Uterus (tissue), 4 donors: ENCODE measurements around the gene LAT. TPM values are rescaled to one million over a fixed set of nuclear protein-coding genes. Genes with fewer than 3 reads are reported as not detected.
"Not testable (repeated sequence)": the region's sequence is repeated elsewhere in the genome, so short reads cannot be mapped to it uniquely, and the experiment has no call there.

Experiments used
- DNase-seq, 2 donors: peaks; one replicate each; pipeline ENCODE4 v3.0.0-alpha.2; 2019 to 2020
- H3K27ac ChIP-seq, 2 donors: fragments of 200-600 bp; sonication (generic); 1 replicate in 1 of 2; 2 replicates in 1 of 2; pipeline ENCODE4 v1.5.1; 2016 to 2018
- H3K27me3 ChIP-seq, 2 donors: fragments of 200-600 bp; sonication (generic); one replicate each; pipeline ENCODE4 v1.5.1; 2018 to 2019; ENCODE audit warnings: control low read depth in 1 of 2
- H3K36me3 ChIP-seq, 2 donors: fragments of 200-600 bp; sonication (generic); one replicate each; pipeline ENCODE4 v1.5.1; 2019; ENCODE audit warnings: control low read depth in 1 of 2
- H3K4me1 ChIP-seq, 2 donors: fragments of 200-600 bp; sonication (generic); one replicate each; pipeline ENCODE4 v1.5.1; 2018 to 2019; ENCODE audit warnings: control low read depth in 1 of 2
- H3K4me3 ChIP-seq, 2 donors: fragments of 200-600 bp; sonication (generic); 1 replicate in 1 of 2; 2 replicates in 1 of 2; pipeline ENCODE4 v1.5.1; 2018 to 2019; ENCODE audit warnings: mild to moderate bottlenecking in 1 of 2
- H3K9me3 ChIP-seq, 2 donors: fragments of 200-600 bp; sonication (generic); one replicate each; pipeline ENCODE4 v1.5.1; 2019; ENCODE audit warnings: control low read depth in 1 of 2
- CTCF ChIP-seq, 4 experiments: fragments of 200-600 bp in 2 of 4; fragments of 450-650 bp in 2 of 4; sonication (generic) in 2 of 4; IDR thresholded peaks; one replicate each; pipeline ENCODE4 v1.5.1; 2016 to 2019; ENCODE audit warnings: antibody characterized with exemption in 4 of 4, mild to moderate bottlenecking in 2 of 4, moderate library complexity in 1 of 4
- POLR2A ChIP-seq, 2 donors: fragments of 450-650 bp; IDR thresholded peaks; one replicate each; pipeline ENCODE4 v1.6.1; 2016; ENCODE audit warnings: antibody characterized with exemption in 2 of 2, mild to moderate bottlenecking in 1 of 2, moderate library complexity in 1 of 2
- intact Hi-C: fragments of 100-400 bp; cut with DNase I; formaldehyde crosslinking; loops from one replicate; pipeline ENCODE4 v1.15.1; 2023; ENCODE audit warnings: low total_unique reads
- total RNA-seq, 4 donors: library from RNA; depleted of rRNA in 3 of 4; stranded (reverse); fragments of >200 nt in 3 of 4; gene quantifications; one replicate each; pipeline versions ENCODE4 v1.1.0 to v1.2.4, GENCODE V29; 2014 to 2023
- donor health status: DM: yes; HTN: yes; CAD: no.

Gene LAT
- total RNA-seq, 4 donors from 2014 or later, result 0.97 to 12.6 (median 3.0) TPM

DNA sequence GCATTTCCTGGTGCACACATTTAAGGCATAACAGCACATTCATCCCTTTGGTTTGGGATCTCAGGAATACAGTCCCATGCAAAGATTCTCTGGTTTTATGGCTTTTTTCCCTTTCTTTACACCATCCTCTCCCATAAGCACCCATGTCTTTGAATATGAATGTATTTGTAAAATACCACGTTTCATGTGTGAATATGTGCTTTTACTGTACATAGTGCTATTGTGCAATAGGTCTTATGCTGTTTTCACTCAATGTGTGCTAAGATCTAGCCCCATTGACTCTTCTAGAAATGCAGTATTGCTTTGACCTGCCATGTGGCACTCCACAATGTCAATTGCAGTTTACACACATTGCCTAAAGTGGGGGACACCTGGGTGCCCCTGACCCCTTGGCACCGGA is 20.4 kb upstream of the LAT start:
- no peak overlapping the region for H3K27ac ChIP-seq
- no peaks in the 10 kb centered on the region for H3K36me3 ChIP-seq
- intact Hi-C loops, result no loop called here
- no peaks in the 10 kb centered on the region for H3K27me3 ChIP-seq
- no peak for DNase-seq
- H3K4me1 ChIP-seq, result no peaks in the 10 kb centered on the region
- TF ChIP-seq CTCF (IDR thresholded peaks at IDR 0.05), result no peak
- no peak for TF ChIP-seq POLR2A (IDR thresholded peaks at IDR 0.05)
- no peaks in the 10 kb centered on the region for H3K9me3 ChIP-seq
- H3K4me3 ChIP-seq, result no peak overlapping the region

DNA sequence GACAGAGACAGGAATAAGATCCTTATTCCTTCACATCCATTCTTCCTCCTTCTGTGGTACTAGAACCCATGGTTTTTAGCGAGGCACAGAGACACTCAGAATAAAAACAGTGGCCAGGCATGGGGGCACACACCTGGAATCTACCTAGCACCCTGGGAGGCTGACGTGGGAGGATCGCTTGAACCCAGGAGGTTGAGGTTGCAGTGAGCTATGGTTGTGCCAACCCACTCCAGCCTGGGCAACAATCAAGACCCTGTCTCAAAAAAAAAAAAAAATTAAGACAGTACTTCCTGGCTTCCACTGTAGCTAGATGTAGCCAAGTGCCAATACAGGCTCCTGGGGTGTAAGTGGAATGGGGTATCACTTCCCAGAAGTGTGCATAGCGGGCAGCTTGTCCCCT is 17.7 kb upstream of the LAT start:
- no peaks in the 10 kb centered on the region for H3K36me3 ChIP-seq
- no peak for DNase-seq
- TF ChIP-seq CTCF (IDR thresholded peaks at IDR 0.05) (no peak), POLR2A (IDR thresholded peaks at IDR 0.05) (no peak)
- intact Hi-C loops, result no loop called here
- H3K4me3 ChIP-seq, result no peak overlapping the region
- no peak overlapping the region for H3K27ac ChIP-seq
- no peaks in the 10 kb centered on the region for H3K27me3 ChIP-seq
- no peaks in the 10 kb centered on the region for H3K9me3 ChIP-seq
- no peaks in the 10 kb centered on the region for H3K4me1 ChIP-seq

DNA sequence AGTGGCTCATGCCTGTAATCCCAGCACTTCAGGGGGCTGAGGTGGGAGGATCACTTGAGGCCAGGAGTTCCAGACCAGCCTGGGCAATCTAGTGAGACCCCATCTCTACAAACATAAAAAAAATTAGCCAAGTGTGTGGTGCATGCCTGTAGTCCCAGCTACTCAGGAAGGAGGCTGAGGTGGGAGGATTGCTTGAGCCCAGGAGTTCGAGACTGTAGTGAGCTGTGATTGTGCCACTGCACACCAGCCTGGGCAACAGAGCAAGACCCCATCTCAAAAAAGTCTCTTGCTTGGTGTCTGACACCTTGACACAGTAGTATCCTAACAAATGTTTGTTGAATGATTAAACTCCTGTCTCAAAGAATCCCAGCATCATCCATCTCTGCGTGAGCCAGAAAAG is 15.2 kb upstream of the LAT start:
- DNase-seq, H3K27me3 ChIP-seq, H3K36me3 ChIP-seq, H3K4me1 ChIP-seq, H3K27ac ChIP-seq, H3K4me3 ChIP-seq, intact Hi-C loops, H3K9me3 ChIP-seq: not testable (repeated sequence)

GRCh38 chr16:28974007-28974436 is 10.8 kb upstream of the LAT start:
- H3K9me3 ChIP-seq, result no peaks in the 10 kb centered on the region
- peak overlapping the region; percentile 86 to 89 for H3K27ac ChIP-seq
- no peaks in the 10 kb centered on the region for H3K27me3 ChIP-seq
- peak; percentile 53 to 64 for DNase-seq
- no peaks in the 10 kb centered on the region for H3K36me3 ChIP-seq
- peak overlapping the region; percentile 83 to 96 for H3K4me3 ChIP-seq
- intact Hi-C loops, result no loop called here
- TF ChIP-seq CTCF (IDR thresholded peaks at IDR 0.05) (peak; percentile 36 to 50 (median 38)), POLR2A (IDR thresholded peaks at IDR 0.05) (no peak)
- peaks cover 5 to 12% of the 10 kb centered on the region in 2 donors for H3K4me1 ChIP-seq

DNA sequence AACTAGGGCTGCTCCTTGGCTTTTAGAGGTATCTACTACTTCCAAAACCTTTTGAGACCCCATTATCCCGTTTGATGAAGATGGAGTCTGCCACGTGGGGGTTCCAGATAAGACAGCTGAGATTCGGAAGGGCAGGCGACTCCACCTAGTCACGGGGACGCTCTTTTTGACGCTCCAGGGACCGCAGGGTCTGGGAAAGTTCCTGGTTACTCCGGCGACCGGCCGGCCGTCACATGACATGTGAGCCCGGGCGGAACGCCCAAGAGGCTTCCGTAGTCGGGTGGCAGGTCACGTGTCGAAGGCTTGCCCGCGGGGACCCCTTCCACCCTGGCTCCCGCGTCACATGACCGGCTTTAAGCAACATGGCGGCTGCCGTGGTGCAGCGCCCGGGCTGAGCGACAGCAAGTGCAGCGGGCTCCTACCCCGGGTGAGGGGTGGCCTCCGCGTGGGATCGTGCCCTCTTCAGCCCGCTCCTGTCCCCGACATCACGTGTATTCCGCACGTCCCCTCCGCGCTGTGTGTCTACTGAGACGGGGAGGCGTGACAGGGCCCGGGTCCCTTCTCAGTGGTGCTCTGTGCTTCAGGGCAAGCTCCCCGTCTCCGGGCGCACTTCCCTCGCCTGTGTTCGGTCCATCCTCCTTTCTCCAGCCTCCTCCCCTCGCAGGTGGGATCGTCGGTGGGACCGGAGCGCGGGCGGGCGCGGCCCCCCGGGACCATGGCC is 10.3 kb upstream of the LAT start, which contains the start of gene SPNS1:
TSS of gene SPNS1 (plus strand) at position 342 of the 721 bp plus-strand sequence. CDS start at position 716, 374 bp downstream.
- Histone ChIP-seq H3K27ac (peak within 1 kb of the TSS; percentile 86 to 89), H3K4me1 (peaks cover 5 to 12% of the 10 kb centered on the region in 2 donors), H3K27me3 (no peaks in the 10 kb centered on the region), H3K9me3 (no peaks in the 10 kb centered on the region), H3K36me3 (no peaks in the 10 kb centered on the region), H3K4me3 (peak within 1 kb of the TSS; percentile 83 to 96)
- intact Hi-C loops, result no loop called here
- DNase-seq, result peak; percentile 97
- peak; percentile 48 to 69 for TF ChIP-seq POLR2A (IDR thresholded peaks at IDR 0.05)
- peak in 1 of 4 experiments; percentile 49 for TF ChIP-seq CTCF (IDR thresholded peaks at IDR 0.05)
